Embryonic facial prominence (tissue), 1 donor: ENCODE data around the gene MAP3K7CL.

Source experiments
- DNase-seq: peaks from one replicate; pipeline ENCODE4 v3.0.0-alpha.2; 2016; ENCODE audit errors: extremely low spot score

MAP3K7CL gene

GRCh38 chr21:29130270-29130969 is at the start of gene MAP3K7CL:
Gene MAP3K7CL, plus strand, starts transcription at chr21:29130644. Its CDS starts 2,701 bp downstream, at chr21:29133345.
- no peak for DNase-seq

GRCh38 chr21:29082046-29082815 is 48.2 kb upstream of the MAP3K7CL start:
- DNase-seq, result no peak

- DNase-seq, result no peak
These were observed 47.1 kb upstream of the MAP3K7CL start for GRCh38 chr21:29083306-29083705.

GRCh38 chr21:29084372-29084771 is 46.1 kb upstream of the MAP3K7CL start:
- DNase-seq, result no peak

GRCh38 chr21:29085106-29085752 is 45.2 kb upstream of the MAP3K7CL start:
- DNase-seq, result no peak

- DNase-seq, result no peak
These were observed 39.4 kb upstream of the MAP3K7CL start for GRCh38 chr21:29091033-29091432.

GRCh38 chr21:29092102-29092959 is 38.1 kb upstream of the MAP3K7CL start:
- no peak for DNase-seq

- DNase-seq, result no peak
These were observed 34.0 kb upstream of the MAP3K7CL start for GRCh38 chr21:29096218-29097015.

- no peak for DNase-seq
These were observed 32.3 kb upstream of the MAP3K7CL start for GRCh38 chr21:29098156-29098555.

- no peak for DNase-seq
These were observed 27.6 kb upstream of the MAP3K7CL start for GRCh38 chr21:29102791-29103257.

GRCh38 chr21:29104239-29104708 is 26.2 kb upstream of the MAP3K7CL start:
- DNase-seq, result peak; percentile 12

GRCh38 chr21:29105218-29105617 is 25.2 kb upstream of the MAP3K7CL start:
- no peak for DNase-seq

GRCh38 chr21:29114765-29115500 is 15.5 kb upstream of the MAP3K7CL start:
- DNase-seq, result no peak

- DNase-seq, result no peak
These were observed 14.5 kb upstream of the MAP3K7CL start for GRCh38 chr21:29115899-29116298.

GRCh38 chr21:29117372-29117955 is 13.0 kb upstream of the MAP3K7CL start:
- no peak for DNase-seq

GRCh38 chr21:29121759-29122158 is 8.7 kb upstream of the MAP3K7CL start:
- no peak for DNase-seq

- DNase-seq, result no peak
These were observed 5.8 kb upstream of the MAP3K7CL start for GRCh38 chr21:29124645-29125044.

- DNase-seq, result no peak
These were observed 5.3 kb upstream of the MAP3K7CL start for GRCh38 chr21:29125191-29125590.

GRCh38 chr21:29125979-29126378 is 4.5 kb upstream of the MAP3K7CL start:
- DNase-seq, result no peak

- DNase-seq, result no peak
These were observed 2.8 kb downstream of the MAP3K7CL start for GRCh38 chr21:29133241-29133640.
